Neuronal stem cell (in vitro differentiated cells): Measurements from ENCODE around the gene CD44.

Experiments
- DNase-seq: peaks from one replicate; pipeline ENCODE4 v3.0.0-alpha.2; 2013; ENCODE audit warnings: low spot score
- H2AFZ ChIP-seq: one replicate; pipeline ENCODE4 v1.6.1; 2013; ENCODE audit warnings: mild to moderate bottlenecking, low read length, inconsistent platforms
- H2AK5ac ChIP-seq: 2 replicates; pipeline ENCODE4 v1.6.1; 2013; ENCODE audit warnings: low read depth, mild to moderate bottlenecking, inconsistent platforms, low read length, moderate library complexity, mixed read lengths
- H2BK120ac ChIP-seq: 2 replicates; pipeline ENCODE4 v1.6.1; 2013; ENCODE audit warnings: low read depth, mild to moderate bottlenecking, inconsistent platforms, low read length, moderate library complexity, mixed read lengths
- H2BK12ac ChIP-seq: one replicate; pipeline ENCODE4 v1.6.1; 2013; ENCODE audit warnings: low read length, inconsistent platforms
- H2BK15ac ChIP-seq: 2 replicates; pipeline ENCODE4 v1.6.1; 2013; ENCODE audit warnings: mild to moderate bottlenecking, low read length, inconsistent platforms, mixed read lengths
- H2BK5ac ChIP-seq: one replicate; pipeline ENCODE4 v1.6.1; 2013; ENCODE audit warnings: inconsistent platforms, mild to moderate bottlenecking, low read length, moderate library complexity
- H3K14ac ChIP-seq: one replicate; pipeline ENCODE4 v1.6.1; 2013; ENCODE audit warnings: low read length, inconsistent platforms
- H3K18ac ChIP-seq: 2 replicates; pipeline ENCODE4 v1.6.1; 2013; ENCODE audit warnings: low read length, inconsistent platforms
- H3K23ac ChIP-seq: 2 replicates; pipeline ENCODE4 v1.6.1; 2013; ENCODE audit warnings: low read depth, mild to moderate bottlenecking, mixed read lengths, low read length, inconsistent platforms; ENCODE audit not compliant: poor library complexity
- H3K27ac ChIP-seq: replicated peaks from 3 replicates; pipeline ENCODE4 v1.5.1; 2013; ENCODE audit warnings: low read length, inconsistent platforms
- H3K27me3 ChIP-seq, 3 experiments: 2 replicates each; pipeline ENCODE4 v1.6.1; 2013; ENCODE audit warnings: low read length in 3 of 3, mild to moderate bottlenecking in 2 of 3, inconsistent platforms in 1 of 3, low read depth in 1 of 3, mixed read lengths in 1 of 3, moderate library complexity in 1 of 3; ENCODE audit not compliant: control insufficient read depth in 3 of 3, insufficient read depth in 3 of 3
- H3K36me3 ChIP-seq, 2 donors: replicated peaks in 1 of 2; 2 replicates each; pipeline ENCODE4 v1.6.1; 2013; ENCODE audit warnings: low read length in 2 of 2; ENCODE audit not compliant: control insufficient read depth in 2 of 2, insufficient read depth in 2 of 2
- H3K4ac ChIP-seq: 2 replicates; pipeline ENCODE4 v1.6.1; 2013; ENCODE audit warnings: inconsistent platforms, mild to moderate bottlenecking, low read length, moderate library complexity
- H3K4me1 ChIP-seq, 2 donors: 1 replicate in 1 of 2; 2 replicates in 1 of 2; pipeline ENCODE4 v1.6.1; 2013; ENCODE audit warnings: low read length in 2 of 2, low read depth in 1 of 2; ENCODE audit not compliant: control insufficient read depth in 2 of 2, insufficient read depth in 1 of 2
- H3K4me2 ChIP-seq: one replicate; pipeline ENCODE4 v1.6.1; 2013; ENCODE audit warnings: mild to moderate bottlenecking, low read length, inconsistent platforms; ENCODE audit not compliant: insufficient read depth, poor library complexity, severe bottlenecking
- H3K4me3 ChIP-seq, 2 donors: 2 replicates each; pipeline ENCODE4 v1.5.1; 2013; ENCODE audit warnings: low read length in 2 of 2, mild to moderate bottlenecking in 2 of 2, inconsistent platforms in 1 of 2, moderate library complexity in 1 of 2
- H3K79me1 ChIP-seq: one replicate; pipeline ENCODE4 v1.6.1; 2013; ENCODE audit warnings: low read depth, mild to moderate bottlenecking, inconsistent platforms, low read length, moderate library complexity
- H3K9ac ChIP-seq: one replicate; pipeline ENCODE4 v1.6.1; 2013; ENCODE audit warnings: mild to moderate bottlenecking, low read depth, low read length, inconsistent platforms; ENCODE audit not compliant: poor library complexity
- H3K9me3 ChIP-seq, 2 donors: replicated peaks in 1 of 2; 2 replicates each; pipeline versions ENCODE3 to v1.6.1; 2013; ENCODE audit warnings: low read length in 2 of 2, mild to moderate bottlenecking in 2 of 2, inconsistent platforms in 1 of 2, low read depth in 1 of 2, mixed read lengths in 1 of 2, moderate library complexity in 1 of 2; ENCODE audit not compliant: control insufficient read depth in 2 of 2, insufficient read depth in 1 of 2
- H4K8ac ChIP-seq: one replicate; pipeline ENCODE4 v1.6.1; 2013; ENCODE audit warnings: low read depth, mild to moderate bottlenecking, inconsistent platforms, low read length, moderate library complexity
- H4K91ac ChIP-seq: one replicate; pipeline ENCODE4 v1.6.1; 2013; ENCODE audit warnings: low read length, low read depth, mild to moderate bottlenecking, inconsistent platforms; ENCODE audit not compliant: poor library complexity
- WGBS, 2 donors: extraction: QIAGEN DNeasy Blood & Tissue Kit; methylation state at CpG; one replicate each; pipeline ENCODE4 v1.1.7; 2013; ENCODE audit warnings: missing lambda C conversion rate in 2 of 2, mixed read lengths in 1 of 2; ENCODE audit not compliant: insufficient read length in 2 of 2, insufficient replicate concordance in 1 of 2; ENCODE audit errors: extremely low coverage in 2 of 2; 5-methylcytosine and 5-hydroxymethylcytosine counted together

CD44 gene

DNA sequence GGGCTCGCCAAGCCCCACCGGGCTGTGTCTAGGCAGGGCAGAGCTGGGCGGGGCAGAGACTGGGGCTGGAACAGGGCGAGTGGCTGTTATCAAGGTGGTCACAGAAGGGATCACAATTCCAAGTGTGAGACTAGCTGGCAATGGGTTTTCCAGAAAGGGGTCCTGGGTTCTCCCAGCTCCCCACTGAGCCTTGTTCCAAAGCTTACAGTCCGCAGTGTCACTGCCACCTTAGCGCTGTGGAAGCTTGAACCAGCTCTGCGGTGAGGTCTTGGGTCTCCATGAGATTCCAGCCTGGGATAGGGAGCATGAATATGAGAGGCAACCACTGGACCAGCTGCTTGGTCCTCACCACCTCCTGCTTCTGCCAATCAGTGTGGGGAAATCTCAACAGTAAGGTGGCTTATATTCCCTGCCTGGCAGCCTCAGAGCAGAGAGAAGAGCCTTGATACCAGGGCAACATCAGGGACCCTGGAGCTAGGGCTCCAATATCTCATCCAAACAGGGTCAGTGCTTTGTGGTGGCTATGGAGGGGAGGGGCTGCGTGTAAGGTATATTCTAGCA, 831 bp downstream of the CD44 start:
- peaks cover 0 to 3% of the 10 kb centered on the region in 2 donors for H3K9me3 ChIP-seq
- no peak overlapping the region for H3K27ac ChIP-seq
- WGBS, 2 donors = no CpG with 5 or more reads among the region's 8 CpGs
- H3K18ac ChIP-seq = peak overlapping the region; percentile 6
- no peak overlapping the region for H2BK15ac ChIP-seq
- peak overlapping the region; percentile 7 for H2BK5ac ChIP-seq
- no peak overlapping the region for H4K91ac ChIP-seq
- peaks cover 11 to 41% (median 29%) of the 10 kb centered on the region in 3 experiments for H3K27me3 ChIP-seq
- peak overlapping the region; percentile 97 for H3K4me2 ChIP-seq
- no peak overlapping the region for H3K4ac ChIP-seq
- H3K4me3 ChIP-seq = peak overlapping the region; percentile 48 to 83
- H4K8ac ChIP-seq = no peak overlapping the region
- peak overlapping the region; percentile 41 for H2BK12ac ChIP-seq
- no peaks in the 10 kb centered on the region for H3K36me3 ChIP-seq
- H3K23ac ChIP-seq = no peak overlapping the region
- H2AFZ ChIP-seq = peak overlapping the region; percentile 94
- H3K4me1 ChIP-seq = peaks cover 0 to 2% of the 10 kb centered on the region in 2 donors
- no peak overlapping the region for H3K14ac ChIP-seq
- H2BK120ac ChIP-seq = no peak overlapping the region
- DNase-seq = peak; percentile 18
- peak overlapping the region; percentile 89 for H3K9ac ChIP-seq
- no peak overlapping the region for H2AK5ac ChIP-seq
- H3K79me1 ChIP-seq = no peaks in the 10 kb centered on the region

DNA sequence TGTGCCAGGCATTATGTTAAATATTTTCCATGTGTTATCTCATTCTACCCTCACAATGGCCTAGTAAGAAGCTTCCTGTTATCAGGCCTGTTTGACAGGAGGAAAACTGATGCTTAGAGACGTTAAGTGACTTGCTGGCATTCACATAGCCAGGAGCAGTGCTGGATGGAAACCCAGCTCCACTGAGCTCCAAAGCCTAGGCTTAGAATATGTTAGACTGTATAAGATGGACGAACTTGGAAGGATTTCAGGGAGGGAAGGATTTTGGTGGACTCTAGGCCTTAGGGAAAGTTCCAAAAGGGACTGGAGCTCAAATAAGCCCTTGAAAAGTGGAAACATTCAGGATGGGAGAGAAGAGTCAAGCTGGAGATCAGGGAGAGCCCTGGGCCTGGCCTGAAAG, 2.1 kb downstream of the CD44 start:
- no peak overlapping the region for H3K14ac ChIP-seq
- no peak overlapping the region for H2BK12ac ChIP-seq
- H3K4ac ChIP-seq = no peak overlapping the region
- H2BK120ac ChIP-seq = no peak overlapping the region
- DNase-seq = no peak
- no peak overlapping the region for H3K27ac ChIP-seq
- H2AK5ac ChIP-seq = no peak overlapping the region
- no peaks in the 10 kb centered on the region for H3K79me1 ChIP-seq
- H2AFZ ChIP-seq = no peak overlapping the region
- H3K9me3 ChIP-seq = peaks cover 0 to 3% of the 10 kb centered on the region in 2 donors
- no peak overlapping the region for H4K8ac ChIP-seq
- H3K4me1 ChIP-seq = peaks cover 0 to 2% of the 10 kb centered on the region in 2 donors
- no peak overlapping the region for H3K4me2 ChIP-seq
- H3K27me3 ChIP-seq = peaks cover 11 to 41% (median 27%) of the 10 kb centered on the region in 3 experiments
- WGBS, 2 donors = no CpG with 5 or more reads among the region's 2 CpGs
- H2BK15ac ChIP-seq = no peak overlapping the region
- H3K9ac ChIP-seq = no peak overlapping the region
- no peaks in the 10 kb centered on the region for H3K36me3 ChIP-seq
- no peak overlapping the region for H3K23ac ChIP-seq
- H3K18ac ChIP-seq = no peak overlapping the region
- H3K4me3 ChIP-seq = no peak overlapping the region
- no peak overlapping the region for H2BK5ac ChIP-seq
- no peak overlapping the region for H4K91ac ChIP-seq

DNA sequence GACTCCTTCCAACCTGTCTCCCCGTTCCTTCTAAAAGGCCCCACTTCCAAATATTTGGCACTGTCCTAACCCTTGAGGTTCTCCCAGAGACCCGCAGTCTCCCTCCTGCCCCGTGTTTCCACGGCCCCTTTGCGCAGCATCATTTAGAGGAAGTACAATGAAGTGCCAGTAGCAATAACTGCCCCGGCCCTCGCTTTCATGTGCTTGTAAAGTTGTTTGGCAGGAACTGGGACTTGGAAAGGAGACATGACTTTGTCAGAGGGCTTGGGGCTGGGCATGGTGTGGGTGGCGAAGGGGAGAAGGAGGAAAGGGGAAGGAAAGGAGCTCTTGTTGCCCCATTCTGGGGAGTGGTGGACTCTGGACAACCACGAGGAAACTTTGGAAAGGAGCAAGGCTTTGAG, 2.6 kb downstream of the CD44 start:
- Histone ChIP-seq H3K27me3 (peaks cover 11 to 41% (median 26%) of the 10 kb centered on the region in 3 experiments), H2BK120ac (no peak overlapping the region), H3K23ac (no peak overlapping the region), H2BK12ac (no peak overlapping the region), H4K91ac (no peak overlapping the region), H3K18ac (no peak overlapping the region), H2AK5ac (no peak overlapping the region), H4K8ac (no peak overlapping the region), H3K4me2 (no peak overlapping the region), H3K9me3 (peaks cover 0 to 3% of the 10 kb centered on the region in 2 donors), H3K27ac (no peak overlapping the region), H3K14ac (peak overlapping the region; percentile 43), H2BK5ac (no peak overlapping the region), H3K79me1 (no peaks in the 10 kb centered on the region), H2BK15ac (no peak overlapping the region), H3K9ac (no peak overlapping the region), H3K4me1 (peaks cover 0 to 2% of the 10 kb centered on the region in 2 donors), H3K4me3 (no peak overlapping the region), H3K4ac (no peak overlapping the region), H2AFZ (no peak overlapping the region), H3K36me3 (no peaks in the 10 kb centered on the region)
- DNase-seq = no peak
- no CpG with 5 or more reads among the region's 9 CpGs for WGBS, 2 donors

DNA sequence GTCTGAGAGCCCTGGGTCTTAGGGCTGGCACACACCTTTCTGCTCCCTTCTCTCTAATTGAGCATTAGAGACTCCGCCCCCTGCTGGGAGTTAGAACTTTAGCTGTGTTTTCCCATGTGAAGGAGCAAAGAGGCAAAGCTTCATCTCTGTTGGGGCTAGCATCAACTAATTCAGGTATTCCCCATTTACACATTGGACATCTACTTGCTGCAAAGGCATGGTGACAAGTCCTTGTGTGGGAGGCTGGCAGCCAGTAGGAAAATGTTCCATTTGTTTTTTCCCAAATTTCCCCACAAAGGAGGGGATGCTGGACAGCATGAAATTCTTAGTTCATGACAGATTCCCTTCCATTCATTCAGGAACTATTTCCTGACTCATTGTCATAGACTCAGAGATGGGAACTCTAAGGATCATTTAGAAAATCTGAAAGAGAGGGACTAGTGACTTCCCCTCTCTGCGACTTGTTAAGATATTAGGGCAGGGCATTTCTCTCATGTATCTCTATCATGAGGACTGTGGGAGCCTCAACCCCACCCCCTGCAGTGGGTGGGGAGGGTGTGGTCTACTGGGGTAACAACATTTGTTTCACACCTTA, 3.6 kb downstream of the CD44 start:
- no CpG with 5 or more reads among the region's 2 CpGs for WGBS, 2 donors
- H3K4me1 ChIP-seq = peaks cover 0 to 2% of the 10 kb centered on the region in 2 donors
- H3K9me3 ChIP-seq = peaks cover 0 to 3% of the 10 kb centered on the region in 2 donors
- no peak overlapping the region for H3K23ac ChIP-seq
- DNase-seq = no peak
- H2BK15ac ChIP-seq = no peak overlapping the region
- no peak overlapping the region for H3K14ac ChIP-seq
- no peak overlapping the region for H2AK5ac ChIP-seq
- no peak overlapping the region for H3K27ac ChIP-seq
- no peaks in the 10 kb centered on the region for H3K36me3 ChIP-seq
- no peak overlapping the region for H2BK12ac ChIP-seq
- H3K4ac ChIP-seq = no peak overlapping the region
- H4K91ac ChIP-seq = no peak overlapping the region
- H4K8ac ChIP-seq = no peak overlapping the region
- peaks cover 11 to 31% (median 23%) of the 10 kb centered on the region in 3 experiments for H3K27me3 ChIP-seq
- no peak overlapping the region for H3K4me3 ChIP-seq
- H3K79me1 ChIP-seq = no peaks in the 10 kb centered on the region
- no peak overlapping the region for H2AFZ ChIP-seq
- no peak overlapping the region for H3K18ac ChIP-seq
- H2BK120ac ChIP-seq = no peak overlapping the region
- H2BK5ac ChIP-seq = no peak overlapping the region
- H3K4me2 ChIP-seq = no peak overlapping the region
- no peak overlapping the region for H3K9ac ChIP-seq
